Activated T-helper 1 cell treated with anti-CD3 and anti-CD28 coated beads, Interleukin-2, amount 50 U/mL, for 16 hours (primary cell): ENCODE measurements around the gene USP38.
"Not testable (repeated sequence)": the region's sequence is repeated elsewhere in the genome, so short reads cannot be mapped to it uniquely, and the experiment has no call there.

Experiments used
- DNase-seq, 2 donors: peaks; one replicate each; pipeline ENCODE4 v3.0.0-alpha.2; 2020; ENCODE audit warnings: low read depth in 1 of 2, low spot score in 1 of 2

The USP38 gene

GRCh38 chr4:143212566-143212965 lies 27.8 kb downstream of the USP38 start:
- DNase-seq, result no peak

GRCh38 chr4:143215873-143216272 lies 31.2 kb downstream of the USP38 start:
- DNase-seq, result no peak

GRCh38 chr4:143224255-143224654 lies 39.5 kb downstream of the USP38 start:
- DNase-seq, result no peak

- no peak for DNase-seq
Measured at GRCh38 chr4:143225167-143225566, 40.5 kb downstream of the USP38 start.

GRCh38 chr4:143230683-143231082 lies 46.0 kb downstream of the USP38 start:
- DNase-seq, result no peak

GRCh38 chr4:143232277-143232676 lies 47.6 kb downstream of the USP38 start:
- no peak for DNase-seq

GRCh38 chr4:143234153-143234552 lies 49.4 kb downstream of the USP38 start:
- DNase-seq, result no peak

GRCh38 chr4:143237195-143237594 lies 52.5 kb downstream of the USP38 start:
- not testable (repeated sequence) for DNase-seq

- no peak for DNase-seq
Measured at GRCh38 chr4:143240939-143241679, 56.4 kb downstream of the USP38 start.

- DNase-seq, result no peak
Measured at GRCh38 chr4:143241892-143242291, 57.2 kb downstream of the USP38 start.

- DNase-seq, result no peak
Measured at GRCh38 chr4:143243041-143243440, 58.3 kb downstream of the USP38 start.

- no peak for DNase-seq
Measured at GRCh38 chr4:143246977-143247376, 62.3 kb downstream of the USP38 start.

- DNase-seq, result no peak
Measured at GRCh38 chr4:143247866-143248265, 63.1 kb downstream of the USP38 start.

GRCh38 chr4:143248827-143249226 lies 64.1 kb downstream of the USP38 start:
- no peak for DNase-seq

- DNase-seq, result no peak
Measured at GRCh38 chr4:143250617-143251016, 65.9 kb downstream of the USP38 start.

GRCh38 chr4:143251348-143251747 lies 66.6 kb downstream of the USP38 start:
- no peak for DNase-seq

GRCh38 chr4:143251779-143252178 lies 67.1 kb downstream of the USP38 start:
- no peak for DNase-seq

GRCh38 chr4:143252478-143252877 lies 67.8 kb downstream of the USP38 start:
- no peak for DNase-seq

GRCh38 chr4:143253166-143253565 lies 68.4 kb downstream of the USP38 start:
- DNase-seq, result no peak

- no peak for DNase-seq
Measured at GRCh38 chr4:143254491-143255226, 69.9 kb downstream of the USP38 start.

GRCh38 chr4:143256456-143256855 lies 71.7 kb downstream of the USP38 start:
- no peak for DNase-seq

GRCh38 chr4:143257356-143257755 lies 72.6 kb downstream of the USP38 start:
- no peak for DNase-seq

GRCh38 chr4:143260750-143261149 lies 76.0 kb downstream of the USP38 start:
- DNase-seq, result no peak
